Upper lobe of right lung (tissue), 1 donor: ENCODE results near the gene MLYCD. TPM values are rescaled to one million over a fixed set of nuclear protein-coding genes. Genes with fewer than 3 reads are reported as not detected.

Experiments used
- ATAC-seq: fragments of 200-7000 bp; cut with Tn5 transposase; one replicate; pipeline ENCODE4 v1.9.1; 2020; ENCODE audit warnings: mild to moderate bottlenecking, moderate library complexity
- DNase-seq: peaks from one replicate; pipeline ENCODE4 v3.0.0-alpha.2; 2020
- H3K27ac ChIP-seq: fragments of 200-600 bp; one replicate; pipeline ENCODE4 v1.8.0; 2022
- H3K27me3 ChIP-seq: fragments of 200-600 bp; one replicate; pipeline ENCODE4 v1.8.0; 2022; ENCODE audit warnings: mild to moderate bottlenecking
- H3K36me3 ChIP-seq: fragments of 200-600 bp; one replicate; pipeline ENCODE4 v1.8.0; 2022
- H3K4me1 ChIP-seq: fragments of 200-600 bp; one replicate; pipeline ENCODE4 v1.8.0; 2022
- H3K4me3 ChIP-seq: fragments of 200-600 bp; one replicate; pipeline ENCODE4 v1.8.0; 2022; ENCODE audit warnings: mild to moderate bottlenecking
- H3K9me3 ChIP-seq: fragments of 200-600 bp; one replicate; pipeline ENCODE4 v1.8.0; 2022
- intact Hi-C: fragments of 100-400 bp; cut with DNase I; formaldehyde crosslinking; loops from one replicate; pipeline ENCODE4 v1.11.0; 2022
- total RNA-seq: library from RNA; stranded (reverse); fragmentation: NEBNext Ultra II Directional; extraction: Animal tissue kit (Norgen Biotek cat#: 25700); gene quantifications from one replicate; pipeline ENCODE4 v1.2.1, GENCODE V29; 2021
- TF ChIP-seq, protein P1 (sequence below): fragments of 200-600 bp; IDR thresholded peaks from one replicate; pipeline ENCODE4 v1.8.0; 2022; ENCODE audit warnings: antibody characterized with exemption
- donor health status: DM: no; HTN: yes; CAD: no; lungs with severe emphysema.

The MLYCD gene
- total RNA-seq, 1 donor from 2014 or later = 9.7 TPM

DNA sequence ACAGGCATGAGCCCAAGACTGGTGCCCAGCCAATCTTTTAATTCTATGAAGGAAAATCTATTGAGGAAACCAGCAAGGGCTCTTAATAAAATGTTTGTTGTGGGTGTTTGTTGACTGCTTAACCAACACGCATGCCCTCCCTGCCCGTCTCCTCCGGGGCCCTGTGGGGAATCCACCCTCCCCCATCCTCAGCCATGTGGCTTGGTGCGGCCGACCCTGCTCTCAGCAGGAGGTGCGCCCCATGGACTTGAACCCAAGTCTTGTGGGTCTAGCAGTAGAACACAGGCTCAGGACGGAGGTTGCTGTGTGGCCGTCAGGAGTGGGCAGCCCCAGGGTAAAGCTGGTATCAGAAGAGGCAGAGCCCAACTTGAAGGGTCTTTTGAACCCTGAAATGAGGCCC is 45.1 kb upstream of the MLYCD start:
- intact Hi-C loops = no loop called here
- no peak for ATAC-seq
- no peak overlapping the region for H3K4me3 ChIP-seq
- H3K27me3 ChIP-seq = no peaks in the 10 kb centered on the region
- no peaks in the 10 kb centered on the region for H3K9me3 ChIP-seq
- no peak for DNase-seq
- no peaks in the 10 kb centered on the region for H3K4me1 ChIP-seq
- no peak overlapping the region for H3K27ac ChIP-seq
- TF ChIP-seq, protein P1, sequence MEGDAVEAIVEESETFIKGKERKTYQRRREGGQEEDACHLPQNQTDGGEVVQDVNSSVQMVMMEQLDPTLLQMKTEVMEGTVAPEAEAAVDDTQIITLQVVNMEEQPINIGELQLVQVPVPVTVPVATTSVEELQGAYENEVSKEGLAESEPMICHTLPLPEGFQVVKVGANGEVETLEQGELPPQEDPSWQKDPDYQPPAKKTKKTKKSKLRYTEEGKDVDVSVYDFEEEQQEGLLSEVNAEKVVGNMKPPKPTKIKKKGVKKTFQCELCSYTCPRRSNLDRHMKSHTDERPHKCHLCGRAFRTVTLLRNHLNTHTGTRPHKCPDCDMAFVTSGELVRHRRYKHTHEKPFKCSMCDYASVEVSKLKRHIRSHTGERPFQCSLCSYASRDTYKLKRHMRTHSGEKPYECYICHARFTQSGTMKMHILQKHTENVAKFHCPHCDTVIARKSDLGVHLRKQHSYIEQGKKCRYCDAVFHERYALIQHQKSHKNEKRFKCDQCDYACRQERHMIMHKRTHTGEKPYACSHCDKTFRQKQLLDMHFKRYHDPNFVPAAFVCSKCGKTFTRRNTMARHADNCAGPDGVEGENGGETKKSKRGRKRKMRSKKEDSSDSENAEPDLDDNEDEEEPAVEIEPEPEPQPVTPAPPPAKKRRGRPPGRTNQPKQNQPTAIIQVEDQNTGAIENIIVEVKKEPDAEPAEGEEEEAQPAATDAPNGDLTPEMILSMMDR = no peak
- H3K36me3 ChIP-seq = no peaks in the 10 kb centered on the region

DNA sequence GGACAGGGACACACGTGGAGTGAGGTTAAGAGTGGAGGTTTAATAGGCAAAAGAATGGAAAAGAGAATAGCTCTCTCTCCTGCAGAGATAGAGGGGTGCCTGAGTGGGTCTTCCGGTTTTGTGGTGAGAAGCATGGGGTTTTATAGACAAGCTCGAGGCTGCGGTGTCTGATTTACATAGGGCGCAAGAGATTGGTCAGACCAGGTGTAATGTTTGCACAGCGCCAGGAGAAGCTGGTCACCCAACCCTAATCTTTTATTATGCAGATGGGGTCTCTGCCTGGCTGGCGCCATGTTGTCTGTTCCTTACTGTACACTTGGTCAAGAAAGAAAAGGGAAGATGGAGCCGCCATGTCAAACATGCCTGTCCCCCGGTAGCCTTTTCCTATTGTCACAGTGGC is 44.5 kb upstream of the MLYCD start:
- Histone ChIP-seq H3K36me3 (no peaks in the 10 kb centered on the region), H3K27ac (no peak overlapping the region), H3K4me1 (no peaks in the 10 kb centered on the region), H3K27me3 (no peaks in the 10 kb centered on the region), H3K4me3 (no peak overlapping the region), H3K9me3 (no peaks in the 10 kb centered on the region)
- ATAC-seq = no peak
- intact Hi-C loops = no loop called here
- TF ChIP-seq, protein P1 = no peak
- no peak for DNase-seq

DNA sequence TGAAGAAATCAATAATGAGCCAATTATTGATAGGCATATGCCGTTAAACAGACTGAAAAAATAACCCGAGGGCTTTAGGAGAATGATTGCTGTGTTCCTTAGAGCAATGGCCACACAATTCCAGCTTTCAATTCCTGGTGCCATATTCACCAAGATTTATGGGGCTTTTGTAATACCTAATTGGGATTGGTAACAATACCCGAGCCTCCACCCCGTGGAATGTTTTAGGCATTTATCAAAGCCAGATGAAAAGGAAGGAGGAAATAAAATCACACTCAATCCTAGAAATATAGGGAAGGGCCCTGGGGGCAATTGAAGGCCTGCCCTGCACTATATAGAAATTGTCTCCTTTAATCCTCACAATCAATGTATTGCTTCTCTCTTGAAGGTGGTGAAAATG is 42.1 kb upstream of the MLYCD start:
- no peak overlapping the region for H3K4me3 ChIP-seq
- H3K9me3 ChIP-seq = no peaks in the 10 kb centered on the region
- H3K4me1 ChIP-seq = no peaks in the 10 kb centered on the region
- intact Hi-C loops = no loop called here
- ATAC-seq = no peak
- H3K36me3 ChIP-seq = no peaks in the 10 kb centered on the region
- H3K27me3 ChIP-seq = no peaks in the 10 kb centered on the region
- DNase-seq = no peak
- TF ChIP-seq, protein P1 = no peak
- no peak overlapping the region for H3K27ac ChIP-seq

DNA sequence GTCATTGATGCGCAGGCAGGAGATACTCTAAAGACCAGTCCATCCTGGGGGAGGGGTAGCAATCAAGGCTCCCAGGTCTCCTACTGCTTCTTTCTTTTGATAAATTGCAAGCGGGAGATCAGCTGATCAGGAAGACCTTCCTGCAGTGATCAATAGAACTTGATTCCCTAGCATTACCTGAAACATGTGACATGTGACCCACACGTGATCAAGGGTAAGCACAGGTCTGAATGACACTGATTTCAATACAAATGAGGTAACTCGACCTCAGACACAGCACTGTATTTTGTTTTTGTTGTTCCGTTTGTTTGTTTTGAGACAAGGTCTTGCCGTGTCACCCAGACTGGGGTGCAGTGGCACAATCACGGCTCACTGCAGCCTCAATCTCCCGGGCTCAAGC is 39.6 kb upstream of the MLYCD start:
- Histone ChIP-seq H3K27me3 (no peaks in the 10 kb centered on the region), H3K4me1 (no peaks in the 10 kb centered on the region), H3K4me3 (no peak overlapping the region), H3K36me3 (no peaks in the 10 kb centered on the region), H3K27ac (no peak overlapping the region), H3K9me3 (no peaks in the 10 kb centered on the region)
- intact Hi-C loops = no loop called here
- ATAC-seq (no peak), DNase-seq (no peak)
- TF ChIP-seq, protein P1 = no peak

DNA sequence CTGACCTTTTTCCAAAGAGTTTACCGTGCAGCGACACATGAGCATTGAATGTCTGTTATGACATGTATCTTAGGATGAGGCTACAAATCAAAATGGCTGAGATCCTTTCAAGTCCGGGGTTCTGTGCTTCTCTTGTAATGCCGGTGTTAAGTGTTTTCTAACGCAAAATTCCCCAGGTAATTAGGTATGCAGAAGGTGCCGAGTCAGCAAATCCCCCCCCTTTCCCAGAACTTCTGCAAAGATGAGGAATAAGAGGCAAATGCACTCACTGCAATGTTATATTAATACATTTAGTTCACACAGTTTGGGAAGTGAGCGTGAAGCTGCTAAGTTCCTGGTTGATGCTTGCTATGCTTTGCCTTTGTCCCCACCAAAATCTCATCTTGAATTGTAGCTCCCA is 36.3 kb upstream of the MLYCD start:
- H3K27ac ChIP-seq = no peak overlapping the region
- DNase-seq = no peak
- intact Hi-C loops = no loop called here
- H3K4me1 ChIP-seq = no peaks in the 10 kb centered on the region
- H3K27me3 ChIP-seq = no peaks in the 10 kb centered on the region
- TF ChIP-seq, protein P1 = no peak
- H3K36me3 ChIP-seq = no peaks in the 10 kb centered on the region
- no peaks in the 10 kb centered on the region for H3K9me3 ChIP-seq
- no peak overlapping the region for H3K4me3 ChIP-seq
- no peak for ATAC-seq

DNA sequence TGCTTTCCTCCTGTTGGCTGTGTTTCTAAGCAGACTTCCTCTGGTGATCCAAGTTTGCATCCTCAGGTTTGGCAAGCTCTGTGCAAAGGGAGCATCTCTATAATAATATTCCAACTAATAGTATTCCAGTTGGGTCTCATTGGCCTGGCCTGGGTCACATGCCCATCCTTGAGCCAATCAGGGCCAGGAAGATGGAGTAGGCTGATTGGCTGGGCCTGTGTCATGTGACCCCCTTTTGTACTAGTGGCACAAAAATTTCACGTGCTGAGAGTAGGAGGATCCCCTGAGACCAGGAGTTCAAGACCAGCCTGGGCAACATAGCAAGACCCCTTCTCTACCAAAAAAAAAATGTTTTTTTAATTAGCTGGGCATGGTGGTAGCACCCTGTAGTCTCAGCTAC is 35.2 kb upstream of the MLYCD start:
- ATAC-seq = no peak
- no peak for DNase-seq
- Histone ChIP-seq H3K27me3 (no peaks in the 10 kb centered on the region), H3K4me1 (no peaks in the 10 kb centered on the region), H3K36me3 (no peaks in the 10 kb centered on the region), H3K27ac (no peak overlapping the region), H3K9me3 (no peaks in the 10 kb centered on the region), H3K4me3 (no peak overlapping the region)
- intact Hi-C loops = no loop called here
- TF ChIP-seq, protein P1 = no peak
